AG04449 (cell line): ENCODE data around the gene LRRC61.
"Not testable (repeated sequence)": the region's sequence is repeated elsewhere in the genome, so short reads cannot be mapped to it uniquely, and the experiment has no call there.

Experiments
- CTCF ChIA-PET: fragments of 350-600 bp; formaldehyde crosslinking; extraction: SDS; loops from one replicate; lab custom pipeline; 2021; ENCODE audit warnings: antibody characterized with exemption; lab: Yijun Ruan, JAX
- POLR2A ChIA-PET: fragments of 400-600, 350-600 bp; formaldehyde crosslinking; extraction: SDS; loops from one replicate; lab custom pipeline; 2020; ENCODE audit warnings: antibody characterized with exemption, inconsistent platforms; lab: Yijun Ruan, JAX
- DNase-seq: peaks from one replicate; pipeline ENCODE4 v3.0.0-alpha.2; 2010; ENCODE audit warnings: low read depth, low spot score
- H3K4me3 ChIP-seq: 2 replicates; pipeline ENCODE4 v1.5.1; 2011; ENCODE audit warnings: low read depth, mild to moderate bottlenecking, control low read depth, low read length
- CTCF ChIP-seq: IDR thresholded peaks from one replicate; pipeline ENCODE4 v1.5.1; 2011; ENCODE audit warnings: mild to moderate bottlenecking, moderate library complexity, low read length, control low read depth, inconsistent platforms; ENCODE audit not compliant: insufficient read depth; ENCODE audit errors: missing control alignments

The LRRC61 gene

GRCh38 chr7:150322833-150323681 lies at the start of gene LRRC61, which contains the start of gene ACTR3C:
Gene LRRC61 (plus strand): TSS chr7:150323355. CDS start chr7:150336862, 13,507 bp downstream.
Gene ACTR3C (minus strand): TSS chr7:150323545. CDS start chr7:150295296, 28,249 bp downstream.
- no peak for TF ChIP-seq CTCF
- no peak within 1 kb of the TSS for H3K4me3 ChIP-seq
- DNase-seq = no peak
- CTCF ChIA-PET = no interaction called here
- POLR2A ChIA-PET = no interaction called here

- POLR2A ChIA-PET, DNase-seq, H3K4me3 ChIP-seq, CTCF ChIA-PET: not testable (repeated sequence)
- TF ChIP-seq CTCF = peak; percentile 47
Measured at GRCh38 chr7:150276132-150276695, 46.9 kb upstream of the LRRC61 start.

- DNase-seq, POLR2A ChIA-PET, CTCF ChIA-PET, H3K4me3 ChIP-seq: not testable (repeated sequence)
Measured at GRCh38 chr7:150278383-150278782, 44.8 kb upstream of the LRRC61 start.

- H3K4me3 ChIP-seq, POLR2A ChIA-PET, CTCF ChIA-PET, DNase-seq: not testable (repeated sequence)
Measured at GRCh38 chr7:150281681-150282403, 41.3 kb upstream of the LRRC61 start.

- CTCF ChIA-PET, DNase-seq: not testable (repeated sequence)
Measured at GRCh38 chr7:150283111-150283510, 40.0 kb upstream of the LRRC61 start.

GRCh38 chr7:150283608-150284007 lies 39.5 kb upstream of the LRRC61 start:
- H3K4me3 ChIP-seq, POLR2A ChIA-PET, DNase-seq, CTCF ChIA-PET: not testable (repeated sequence)

More at GRCh38 chr7:150283111-150283510, 40.0 kb upstream of the LRRC61 start:
- POLR2A ChIA-PET, H3K4me3 ChIP-seq: not testable (repeated sequence)

- CTCF ChIA-PET = interaction anchor here (1.1 kb wide), 1 partner anchor 136 kb away, joined by 4 read pairs; no protein-coding TSS in a partner anchor
- POLR2A ChIA-PET, H3K4me3 ChIP-seq, DNase-seq: not testable (repeated sequence)
- TF ChIP-seq CTCF = peak; percentile 30
Measured at GRCh38 chr7:150285849-150286754, 37.1 kb upstream of the LRRC61 start.

GRCh38 chr7:150287815-150288214 lies 35.3 kb upstream of the LRRC61 start:
- H3K4me3 ChIP-seq, POLR2A ChIA-PET, DNase-seq: not testable (repeated sequence)
- CTCF ChIA-PET = interaction anchor here (1.6 kb wide), 1 partner anchor 134 kb away, joined by 3 read pairs; no protein-coding TSS in a partner anchor

GRCh38 chr7:150288816-150289215 lies 34.3 kb upstream of the LRRC61 start:
- CTCF ChIA-PET, POLR2A ChIA-PET, H3K4me3 ChIP-seq, DNase-seq: not testable (repeated sequence)

- POLR2A ChIA-PET, H3K4me3 ChIP-seq, DNase-seq: not testable (repeated sequence)
- CTCF ChIA-PET = interaction anchor here (1.0 kb wide), 1 partner anchor 24 kb away, joined by 3 read pairs; no protein-coding TSS in a partner anchor
Measured at GRCh38 chr7:150290317-150290716, 32.8 kb upstream of the LRRC61 start.

- POLR2A ChIA-PET, CTCF ChIA-PET, DNase-seq: not testable (repeated sequence)
Measured at GRCh38 chr7:150295027-150295426, 28.1 kb upstream of the LRRC61 start.

More at GRCh38 chr7:150295027-150295426, 28.1 kb upstream of the LRRC61 start:
- H3K4me3 ChIP-seq = not testable (repeated sequence)
